HCT116 (cell line): Measurements from ENCODE around the gene FALEC. TPM values are rescaled to one million over a fixed set of nuclear protein-coding genes. Genes with fewer than 3 reads are reported as not detected.

Source experiments
- ATAC-seq: fragments of 200-7000 bp; cut with Tn5 transposase; 2 replicates; pipeline ENCODE4 v1.9.1; 2020; ENCODE audit warnings: mild to moderate bottlenecking, moderate library complexity
- BruUV-seq: library from RNA; stranded (reverse); fragments of 400-500 nt; replicated peaks from 2 replicates; lab custom pipeline; 2021; lab: Mats Ljungman, UMichigan
- CTCF ChIA-PET: fragments of 300-600 bp; sonication (Branson Sonifier 250); formaldehyde crosslinking; loops from one replicate; lab custom pipeline; 2021; ENCODE audit warnings: antibody characterized with exemption; lab: Charles Lee
- POLR2A ChIA-PET: fragments of 300-600, 350-600 bp; sonication (Branson Sonifier 250); formaldehyde crosslinking; loops from one replicate; lab custom pipeline; 2021; ENCODE audit warnings: antibody characterized with exemption; lab: Charles Lee
- RAD21 ChIA-PET, 2 experiments: fragments of 300-600 bp; sonication (Branson Sonifier 250); formaldehyde crosslinking; loops; one replicate each; lab custom pipeline; 2023; ENCODE audit warnings: low total read pairs in 2 of 2; ENCODE audit not compliant: uncharacterized antibody in 2 of 2, unreplicated experiment in 2 of 2, low non-redundant PET in 1 of 2; lab: Charles Lee
- DNase-seq: peaks from one replicate; pipeline ENCODE4 v3.0.0-alpha.2; 2010; ENCODE audit warnings: low read depth, low spot score
- H2AFZ ChIP-seq: fragments of 200-600 bp; shearing (Covaris generic), sonication (generic); 2 replicates; pipeline ENCODE4 v1.6.1; 2017; ENCODE audit warnings: low read depth, mixed run types, mixed read lengths, antibody characterized with exemption, low read length; ENCODE audit not compliant: poor library complexity, severe bottlenecking
- H3K27ac ChIP-seq: 2 replicates; pipeline ENCODE4 v1.5.1; 2012; ENCODE audit warnings: low read depth, low read length
- H3K27me3 ChIP-seq: fragments of 200-600 bp; sonication (generic); 2 replicates; pipeline ENCODE4 v1.6.1; 2016; ENCODE audit warnings: mixed run types, low read length, mixed read lengths; ENCODE audit not compliant: insufficient read depth
- H3K36me3 ChIP-seq, 2 experiments: fragments of 200-500 bp in 1 of 2; fragments of 200-600 bp in 1 of 2; sonication (Bioruptor generic) in 1 of 2; sonication (generic) in 1 of 2; 2 replicates each; pipeline versions ENCODE4 v1.5.1 to v1.6.1; 2014 to 2016; ENCODE audit warnings: low read length in 2 of 2, inconsistent platforms in 1 of 2, mixed read lengths in 1 of 2, mixed run types in 1 of 2; ENCODE audit not compliant: insufficient read depth in 2 of 2, control insufficient read depth in 1 of 2
- H3K4me1 ChIP-seq, 2 experiments: fragments of 200-600 bp in 1 of 2; sonication (generic) in 1 of 2; 2 replicates each; pipeline versions ENCODE4 v1.5.1 to v1.6.1; 2012 to 2017; ENCODE audit warnings: low read length in 2 of 2, inconsistent platforms in 1 of 2, mild to moderate bottlenecking in 1 of 2, mixed read lengths in 1 of 2, mixed run types in 1 of 2, moderate library complexity in 1 of 2; ENCODE audit not compliant: insufficient read depth in 2 of 2, control insufficient read depth in 1 of 2
- H3K4me2 ChIP-seq: fragments of 200-600 bp; sonication (generic); 2 replicates; pipeline ENCODE4 v1.6.1; 2017; ENCODE audit warnings: mixed run types, low read length, mixed read lengths
- H3K4me3 ChIP-seq, 2 experiments: fragments of 200-600 bp in 1 of 2; sonication (generic) in 1 of 2; replicated peaks in 1 of 2; 2 replicates each; pipeline ENCODE4 v1.5.1; 2011 to 2016; ENCODE audit warnings: low read length in 2 of 2, control low read depth in 1 of 2, low read depth in 1 of 2, mild to moderate bottlenecking in 1 of 2, mixed read lengths in 1 of 2, mixed run types in 1 of 2
- H3K79me2 ChIP-seq: fragments of 200-600 bp; sonication (generic); 2 replicates; pipeline ENCODE4 v1.6.1; 2017; ENCODE audit warnings: mild to moderate bottlenecking, mixed run types, low read length, moderate library complexity, mixed read lengths; ENCODE audit not compliant: insufficient read depth
- H3K9ac ChIP-seq: fragments of 200-600 bp; sonication (generic); 2 replicates; pipeline ENCODE4 v1.6.1; 2016; ENCODE audit warnings: low read length, mixed read lengths
- H3K9me2 ChIP-seq: fragments of 200-600 bp; sonication (generic), shearing (Covaris generic); 2 replicates; pipeline ENCODE4 v1.6.1; 2017; ENCODE audit warnings: mixed run types, mild to moderate bottlenecking, moderate library complexity; ENCODE audit not compliant: insufficient read depth
- H3K9me3 ChIP-seq, 2 experiments: fragments of 200-500 bp in 1 of 2; fragments of 200-600 bp in 1 of 2; sonication (Bioruptor generic) in 1 of 2; sonication (generic) in 1 of 2; 2 replicates each; pipeline ENCODE4 v1.6.1; 2014 to 2017; ENCODE audit warnings: low read length in 2 of 2, mixed read lengths in 2 of 2, inconsistent platforms in 1 of 2, low read depth in 1 of 2, mild to moderate bottlenecking in 1 of 2, mixed run types in 1 of 2, moderate library complexity in 1 of 2; ENCODE audit not compliant: control insufficient read depth in 1 of 2, insufficient read depth in 1 of 2
- H4K20me1 ChIP-seq: fragments of 200-600 bp; sonication (generic), shearing (Covaris generic); 2 replicates; pipeline ENCODE4 v1.6.1; 2017; ENCODE audit warnings: mixed run types, mild to moderate bottlenecking, moderate library complexity; ENCODE audit not compliant: insufficient read depth
- CBX3 ChIP-seq: IDR thresholded peaks from 2 replicates; pipeline ENCODE4 v1.6.1; 2012; ENCODE audit warnings: low read depth
- ELF1 ChIP-seq: IDR thresholded peaks from 2 replicates; pipeline ENCODE4 v1.6.1; 2012; ENCODE audit warnings: low read depth, borderline replicate concordance
- EZH2 ChIP-seq: fragments of 200-600 bp; sonication (generic); IDR thresholded peaks from 2 replicates; pipeline ENCODE4 v1.6.1; 2017; ENCODE audit warnings: antibody characterized with exemption, mixed run types
- EZH2phosphoT487 ChIP-seq: fragments of 200-600 bp; IDR thresholded peaks from 2 replicates; pipeline ENCODE4 v1.6.1; 2018; ENCODE audit warnings: antibody characterized with exemption, borderline replicate concordance
- MAX ChIP-seq: IDR thresholded peaks from 2 replicates; pipeline ENCODE4 v1.6.1; 2012
- RAD21 ChIP-seq: IDR thresholded peaks from 2 replicates; pipeline ENCODE4 v1.6.1; 2012; ENCODE audit warnings: low read depth, mild to moderate bottlenecking
- REST ChIP-seq: IDR thresholded peaks from 2 replicates; pipeline ENCODE4 v1.6.1; 2012; ENCODE audit warnings: low read depth
- SIN3A ChIP-seq: IDR thresholded peaks from 2 replicates; pipeline ENCODE4 v1.6.1; 2012; ENCODE audit warnings: low read depth
- SP1 ChIP-seq: IDR thresholded peaks from 2 replicates; pipeline ENCODE4 v1.6.1; 2012; ENCODE audit warnings: low read depth
- SRF ChIP-seq: IDR thresholded peaks from 2 replicates; pipeline ENCODE4 v1.6.1; 2012; ENCODE audit warnings: low read depth
- ZBTB33 ChIP-seq: IDR thresholded peaks from 2 replicates; pipeline ENCODE4 v1.6.1; 2011; ENCODE audit warnings: mild to moderate bottlenecking, low read length, moderate library complexity; ENCODE audit not compliant: insufficient replicate concordance; ENCODE audit errors: extremely low read depth
- intact Hi-C: fragments of 100-400 bp; cut with micrococcal nuclease; formaldehyde crosslinking; loops from 2 replicates; pipeline ENCODE4 v1.10.0; 2022
- total RNA-seq: library from RNA; stranded (reverse); gene quantifications from one replicate; pipeline ENCODE4 v1.2.1, GENCODE V29; 2021; ENCODE audit not compliant: unreplicated experiment
- TF ChIP-seq, protein P1 (sequence below), 3 experiments: fragments of 200-600 bp in 1 of 3; sonication (generic) in 1 of 3; IDR thresholded peaks in 2 of 3; conservative IDR thresholded peaks in 1 of 3; 2 replicates each; pipeline ENCODE4 v1.5.1; 2012 to 2017; ENCODE audit warnings: low read depth in 2 of 3, low read length in 2 of 3, antibody characterized with exemption in 1 of 3, borderline replicate concordance in 1 of 3, control low read depth in 1 of 3, mild to moderate bottlenecking in 1 of 3, mixed read lengths in 1 of 3, mixed run types in 1 of 3, moderate library complexity in 1 of 3; ENCODE audit not compliant: insufficient read depth in 1 of 3

Gene FALEC
- total RNA-seq, 1 experiment from 2014 or later: 0.59 TPM

DNA sequence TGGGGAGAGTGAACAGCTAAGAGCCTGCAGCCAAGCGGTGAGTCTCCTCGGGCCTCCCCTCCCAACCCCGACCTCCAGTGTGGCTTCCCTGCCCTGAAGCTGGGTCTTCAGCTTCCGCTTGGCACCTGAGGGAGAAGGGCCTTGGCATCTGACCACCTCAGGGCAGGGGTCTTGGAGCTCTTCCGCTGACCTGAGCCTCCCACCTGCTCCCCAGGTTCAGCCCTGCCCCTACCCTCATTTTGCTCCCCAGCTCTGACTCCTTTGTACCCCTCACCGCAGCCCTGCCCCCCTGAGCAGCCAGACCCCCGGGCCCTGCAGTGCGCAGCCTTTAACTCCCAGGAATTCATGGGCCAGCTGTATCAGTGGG, 38.5 kb downstream of the FALEC start:
- Histone ChIP-seq H3K9me3 (no peaks in the 10 kb centered on the region), H3K4me1 (peaks cover 8 to 16% of the 10 kb centered on the region in 2 experiments; a peak in 3 of 4 replicates), H3K9me2 (no peaks in the 10 kb centered on the region), H3K36me3 (no peaks in the 10 kb centered on the region), H3K79me2 (no peaks in the 10 kb centered on the region; the same call in 1 of the 2 replicates), H3K4me3 (no peak overlapping the region), H3K4me2 (no peak overlapping the region), H3K27ac (no peak overlapping the region), H3K9ac (no peak overlapping the region), H2AFZ (no peak overlapping the region), H3K27me3 (no peaks in the 10 kb centered on the region), H4K20me1 (no peaks in the 10 kb centered on the region)
- DNase-seq: no peak
- TF ChIP-seq REST (no peak), EZH2phosphoT487 (no peak), ZBTB33 (no peak), RAD21 (no peak), MAX (no peak), ELF1 (no peak), SRF (no peak), EZH2 (no peak), SP1 (no peak), CBX3 (no peak), SIN3A (no peak)
- TF ChIP-seq, protein P1, sequence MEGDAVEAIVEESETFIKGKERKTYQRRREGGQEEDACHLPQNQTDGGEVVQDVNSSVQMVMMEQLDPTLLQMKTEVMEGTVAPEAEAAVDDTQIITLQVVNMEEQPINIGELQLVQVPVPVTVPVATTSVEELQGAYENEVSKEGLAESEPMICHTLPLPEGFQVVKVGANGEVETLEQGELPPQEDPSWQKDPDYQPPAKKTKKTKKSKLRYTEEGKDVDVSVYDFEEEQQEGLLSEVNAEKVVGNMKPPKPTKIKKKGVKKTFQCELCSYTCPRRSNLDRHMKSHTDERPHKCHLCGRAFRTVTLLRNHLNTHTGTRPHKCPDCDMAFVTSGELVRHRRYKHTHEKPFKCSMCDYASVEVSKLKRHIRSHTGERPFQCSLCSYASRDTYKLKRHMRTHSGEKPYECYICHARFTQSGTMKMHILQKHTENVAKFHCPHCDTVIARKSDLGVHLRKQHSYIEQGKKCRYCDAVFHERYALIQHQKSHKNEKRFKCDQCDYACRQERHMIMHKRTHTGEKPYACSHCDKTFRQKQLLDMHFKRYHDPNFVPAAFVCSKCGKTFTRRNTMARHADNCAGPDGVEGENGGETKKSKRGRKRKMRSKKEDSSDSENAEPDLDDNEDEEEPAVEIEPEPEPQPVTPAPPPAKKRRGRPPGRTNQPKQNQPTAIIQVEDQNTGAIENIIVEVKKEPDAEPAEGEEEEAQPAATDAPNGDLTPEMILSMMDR (IDR thresholded peaks at IDR 0.05 in 2 of 3, conservative IDR thresholded peaks at IDR 0.05 in 1 of 3; ENCODE audit: borderline replicate concordance in 1 of 3, insufficient read depth in 1 of 3, low read depth in 2 of 3, low read length in 2 of 3): no peak
- RAD21 ChIA-PET: no interaction called here
- POLR2A ChIA-PET: no interaction called here
- intact Hi-C loops: no loop called here
- no peak for ATAC-seq
- CTCF ChIA-PET: no interaction called here
- no TSS peak for BruUV-seq
